Testis (tissue), 3 donors: Measurements from ENCODE around the gene PRDM10. TPM values are rescaled to one million over a fixed set of nuclear protein-coding genes. Genes with fewer than 3 reads are reported as not detected.

Source experiments
- DNase-seq: peaks from one replicate; pipeline ENCODE4 v3.0.0-alpha.2; 2019
- H3K27ac ChIP-seq, 2 donors: fragments of 200-600 bp; sonication (generic); one replicate each; pipeline ENCODE4 v1.5.1; 2019
- H3K27me3 ChIP-seq: fragments of 200-600 bp; sonication (generic); one replicate; pipeline ENCODE4 v1.5.1; 2019
- H3K36me3 ChIP-seq: fragments of 200-600 bp; sonication (generic); one replicate; pipeline ENCODE4 v1.5.1; 2017; ENCODE audit warnings: low read depth; ENCODE audit errors: missing control alignments
- H3K4me1 ChIP-seq: fragments of 200-600 bp; sonication (generic); one replicate; pipeline ENCODE4 v1.5.1; 2019
- H3K4me3 ChIP-seq, 2 donors: fragments of 200-600 bp; sonication (generic); one replicate each; pipeline ENCODE4 v1.5.1; 2017 to 2019
- H3K9me3 ChIP-seq: fragments of 200-600 bp; sonication (generic); one replicate; pipeline ENCODE4 v1.5.1; 2017
- CTCF ChIP-seq, 3 experiments: fragments of 450-650 bp in 2 of 3; fragments of 200-600 bp in 1 of 3; sonication (generic) in 1 of 3; IDR thresholded peaks; one replicate each; pipeline ENCODE4 v1.5.1; 2016 to 2019; ENCODE audit warnings: antibody characterized with exemption in 3 of 3, mild to moderate bottlenecking in 2 of 3, moderate library complexity in 1 of 3
- POLR2A ChIP-seq: fragments of 450-650 bp; IDR thresholded peaks from one replicate; pipeline ENCODE4 v1.6.1; 2017; ENCODE audit warnings: antibody characterized with exemption, mild to moderate bottlenecking, moderate library complexity
- WGBS, 2 donors: methylation state at CpG; one replicate each; pipeline ENCODE4 v1.1.5; 2018; 5-methylcytosine and 5-hydroxymethylcytosine counted together
- intact Hi-C: fragments of 100-400 bp; cut with DNase I; formaldehyde crosslinking; loops from one replicate; pipeline ENCODE4 v1.15.1; 2023; ENCODE audit warnings: low total_unique reads
- polyA plus RNA-seq: library from polyadenylated mRNA; stranded (reverse); fragments of 350-450 nt; fragmentation: Illumina TruSeq; extraction: RNeasy Lipid Tissue Mini Kit (QIAGEN cat#74804); gene quantifications from one replicate; pipeline ENCODE4 v1.2.3, GENCODE V29; 2014; ENCODE audit warnings: low read depth, low replicate concordance; ENCODE audit not compliant: insufficient read depth
- total RNA-seq, 2 donors: library from RNA; depleted of rRNA; stranded (reverse); fragments of >200 nt; gene quantifications; one replicate each; pipeline ENCODE4 v1.2.3, GENCODE V29; 2016

Gene PRDM10
- total and polyA plus RNA-seq, 3 donors from 2014 or later: 4.9 to 14.7 (median 9.2) TPM

- H3K27me3 ChIP-seq: no peaks in the 10 kb centered on the region
- no peaks in the 10 kb centered on the region for H3K9me3 ChIP-seq
- TF ChIP-seq CTCF (IDR thresholded peaks at IDR 0.05) (no peak), POLR2A (no peak)
- intact Hi-C loops: no loop called here
- DNase-seq: no peak
- no peak overlapping the region for H3K4me3 ChIP-seq
- H3K36me3 ChIP-seq: no peaks in the 10 kb centered on the region
- 89 to 93% methylated on average over 4 of the region's 4 CpGs for WGBS, 2 donors
- H3K4me1 ChIP-seq: no peaks in the 10 kb centered on the region
- no peak overlapping the region for H3K27ac ChIP-seq
These were observed 63.1 kb downstream of the PRDM10 start for GRCh38 chr11:129939510-129939909.

GRCh38 chr11:129938764-129939163 lies 63.9 kb downstream of the PRDM10 start:
- no peaks in the 10 kb centered on the region for H3K4me1 ChIP-seq
- TF ChIP-seq POLR2A (no peak), CTCF (IDR thresholded peaks at IDR 0.05) (no peak)
- H3K9me3 ChIP-seq: no peaks in the 10 kb centered on the region
- WGBS, 2 donors: 81 to 98% methylated on average over 5 of the region's 5 CpGs
- no peak overlapping the region for H3K4me3 ChIP-seq
- intact Hi-C loops: no loop called here
- H3K27ac ChIP-seq: no peak overlapping the region
- no peak for DNase-seq
- no peaks in the 10 kb centered on the region for H3K27me3 ChIP-seq
- H3K36me3 ChIP-seq: no peaks in the 10 kb centered on the region

GRCh38 chr11:129937592-129938238 lies 64.9 kb downstream of the PRDM10 start:
- DNase-seq: no peak
- Histone ChIP-seq H3K27me3 (no peaks in the 10 kb centered on the region), H3K4me1 (no peaks in the 10 kb centered on the region), H3K27ac (no peak overlapping the region), H3K36me3 (no peaks in the 10 kb centered on the region), H3K9me3 (no peaks in the 10 kb centered on the region), H3K4me3 (no peak overlapping the region)
- TF ChIP-seq CTCF (IDR thresholded peaks at IDR 0.05) (no peak), POLR2A (no peak)
- WGBS, 2 donors: 88 to 95% methylated on average over 4 of the region's 4 CpGs
- intact Hi-C loops: no loop called here

- H3K36me3 ChIP-seq: no peaks in the 10 kb centered on the region
- intact Hi-C loops: no loop called here
- DNase-seq: no peak
- H3K4me3 ChIP-seq: no peak overlapping the region
- TF ChIP-seq POLR2A (no peak), CTCF (IDR thresholded peaks at IDR 0.05) (no peak)
- H3K27me3 ChIP-seq: no peaks in the 10 kb centered on the region
- no peak overlapping the region for H3K27ac ChIP-seq
- 93 to 95% methylated on average over 3 of the region's 3 CpGs for WGBS, 2 donors
- H3K9me3 ChIP-seq: no peaks in the 10 kb centered on the region
- no peaks in the 10 kb centered on the region for H3K4me1 ChIP-seq
These were observed 66.9 kb downstream of the PRDM10 start for GRCh38 chr11:129935723-129936122.

- no peak overlapping the region for H3K27ac ChIP-seq
- no peaks in the 10 kb centered on the region for H3K36me3 ChIP-seq
- no peaks in the 10 kb centered on the region for H3K4me1 ChIP-seq
- peak; percentile 46 for DNase-seq
- H3K4me3 ChIP-seq: no peak overlapping the region
- no peaks in the 10 kb centered on the region for H3K9me3 ChIP-seq
- intact Hi-C loops: no loop called here
- WGBS, 2 donors: 55% methylated on average over 9 of the region's 9 CpGs
- H3K27me3 ChIP-seq: no peaks in the 10 kb centered on the region
- TF ChIP-seq POLR2A: no peak
- TF ChIP-seq CTCF (IDR thresholded peaks at IDR 0.05): no peak
These were observed 68.7 kb downstream of the PRDM10 start for GRCh38 chr11:129933891-129934290.
